Measurements from ENCODE around the gene PTPRB.

GRCh38 chr12:70571029-70571428 lies 66.2 kb downstream of the PTPRB start:
- TF ChIP-seq CTCF (conservative IDR thresholded peaks at IDR 0.05; ENCODE audit: low read depth, low read length) (no peak), EZH2 (IDR thresholded peaks at IDR 0.05; ENCODE audit: borderline replicate concordance, low read depth, low read length, poor library complexity, severe bottlenecking) (no peak)
